Activated CD8-positive, alpha-beta T cell treated with anti-CD3 and anti-CD28 coated beads for 36 hours (primary cell): ENCODE measurements around the gene PRPS1. TPM values are rescaled to one million over a fixed set of nuclear protein-coding genes. Genes with fewer than 3 reads are reported as not detected.

ENCODE experiments used
- ATAC-seq: fragments of 200-7000 bp; cut with Tn5 transposase; one replicate; pipeline ENCODE4 v1.10.0; 2021; ENCODE audit warnings: mild to moderate bottlenecking, moderate library complexity
- CTCF ChIA-PET: fragments of 350-600 bp; sonication (Branson Sonifier 250); formaldehyde crosslinking; loops from one replicate; lab custom pipeline; 2021; ENCODE audit warnings: antibody characterized with exemption; lab: Charles Lee
- POLR2A ChIA-PET: fragments of 350-600 bp; sonication (Branson Sonifier 250); formaldehyde crosslinking; loops from one replicate; lab custom pipeline; 2021; ENCODE audit warnings: antibody characterized with exemption; lab: Charles Lee
- DNase-seq: peaks from one replicate; pipeline ENCODE4 v3.0.0-alpha.2; 2020
- H3K27ac Mint-ChIP-seq: one replicate; pipeline ENCODE4 v1.8.0; 2021; ENCODE audit warnings: mild to moderate bottlenecking, mixed read lengths
- H3K27me3 Mint-ChIP-seq: one replicate; pipeline ENCODE4 v1.8.0; 2021; ENCODE audit warnings: mixed read lengths
- H3K36me3 Mint-ChIP-seq: one replicate; pipeline ENCODE4 v1.8.0; 2021; ENCODE audit warnings: low read depth, mixed read lengths
- H3K4me1 Mint-ChIP-seq: one replicate; pipeline ENCODE4 v1.8.0; 2021; ENCODE audit warnings: low read depth, mixed read lengths
- H3K4me3 Mint-ChIP-seq: one replicate; pipeline ENCODE4 v1.8.0; 2021; ENCODE audit warnings: mild to moderate bottlenecking, moderate library complexity, mixed read lengths
- H3K9me3 Mint-ChIP-seq: one replicate; pipeline ENCODE4 v1.8.0; 2021; ENCODE audit warnings: mixed read lengths
- intact Hi-C: fragments of 100-400 bp; cut with micrococcal nuclease; formaldehyde crosslinking; loops from one replicate; pipeline ENCODE4 v1.10.0; 2022
- total RNA-seq, 2 experiments: library from RNA; stranded (reverse); gene quantifications; one replicate each; pipeline ENCODE4 v1.2.3, GENCODE V29; 2021
- TF ChIP-seq, protein P1 (sequence below): fragments of 200-600 bp; IDR thresholded peaks from one replicate; pipeline ENCODE4 v1.8.0; 2022; ENCODE audit warnings: antibody characterized with exemption, mild to moderate bottlenecking

Gene PRPS1
- total RNA-seq, 2 experiments from 2014 or later: 122 to 131 TPM

DNA sequence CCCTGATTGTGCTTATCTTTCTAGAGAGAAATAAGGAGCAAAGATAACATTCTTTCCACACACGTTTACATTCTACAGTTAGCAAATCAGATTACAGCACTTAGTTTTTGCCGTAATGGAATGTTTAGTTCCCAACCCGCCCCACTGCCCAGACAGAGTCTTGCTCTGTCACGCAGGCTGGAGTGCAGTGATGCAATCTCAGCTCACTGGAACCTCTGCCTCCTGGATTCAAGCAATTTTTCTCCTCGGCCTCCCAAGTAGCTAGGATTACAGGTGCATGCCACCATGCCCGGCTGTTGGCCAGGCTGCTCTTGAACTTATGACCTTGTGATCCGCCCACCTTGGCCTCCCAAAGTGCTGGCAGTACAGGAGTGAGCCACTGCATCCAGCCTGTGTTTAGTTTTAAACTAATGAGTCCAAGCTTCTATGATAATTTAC is 8.4 kb upstream of the PRPS1 start:
- ChIA-PET POLR2A (no interaction called here), CTCF (no interaction called here)
- intact Hi-C loops: loop anchor here (10.0 kb wide), 1 partner anchor 85 kb away; no protein-coding TSS in a partner anchor
- Mint-ChIP-seq H3K9me3 (no peaks in the 10 kb centered on the region), H3K4me3 (no peak overlapping the region), H3K36me3 (no peaks in the 10 kb centered on the region), H3K4me1 (no peaks in the 10 kb centered on the region), H3K27me3 (no peaks in the 10 kb centered on the region), H3K27ac (no peak overlapping the region)
- DNase-seq (no peak), ATAC-seq (no peak)
- TF ChIP-seq, protein P1, sequence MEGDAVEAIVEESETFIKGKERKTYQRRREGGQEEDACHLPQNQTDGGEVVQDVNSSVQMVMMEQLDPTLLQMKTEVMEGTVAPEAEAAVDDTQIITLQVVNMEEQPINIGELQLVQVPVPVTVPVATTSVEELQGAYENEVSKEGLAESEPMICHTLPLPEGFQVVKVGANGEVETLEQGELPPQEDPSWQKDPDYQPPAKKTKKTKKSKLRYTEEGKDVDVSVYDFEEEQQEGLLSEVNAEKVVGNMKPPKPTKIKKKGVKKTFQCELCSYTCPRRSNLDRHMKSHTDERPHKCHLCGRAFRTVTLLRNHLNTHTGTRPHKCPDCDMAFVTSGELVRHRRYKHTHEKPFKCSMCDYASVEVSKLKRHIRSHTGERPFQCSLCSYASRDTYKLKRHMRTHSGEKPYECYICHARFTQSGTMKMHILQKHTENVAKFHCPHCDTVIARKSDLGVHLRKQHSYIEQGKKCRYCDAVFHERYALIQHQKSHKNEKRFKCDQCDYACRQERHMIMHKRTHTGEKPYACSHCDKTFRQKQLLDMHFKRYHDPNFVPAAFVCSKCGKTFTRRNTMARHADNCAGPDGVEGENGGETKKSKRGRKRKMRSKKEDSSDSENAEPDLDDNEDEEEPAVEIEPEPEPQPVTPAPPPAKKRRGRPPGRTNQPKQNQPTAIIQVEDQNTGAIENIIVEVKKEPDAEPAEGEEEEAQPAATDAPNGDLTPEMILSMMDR: no peak

DNA sequence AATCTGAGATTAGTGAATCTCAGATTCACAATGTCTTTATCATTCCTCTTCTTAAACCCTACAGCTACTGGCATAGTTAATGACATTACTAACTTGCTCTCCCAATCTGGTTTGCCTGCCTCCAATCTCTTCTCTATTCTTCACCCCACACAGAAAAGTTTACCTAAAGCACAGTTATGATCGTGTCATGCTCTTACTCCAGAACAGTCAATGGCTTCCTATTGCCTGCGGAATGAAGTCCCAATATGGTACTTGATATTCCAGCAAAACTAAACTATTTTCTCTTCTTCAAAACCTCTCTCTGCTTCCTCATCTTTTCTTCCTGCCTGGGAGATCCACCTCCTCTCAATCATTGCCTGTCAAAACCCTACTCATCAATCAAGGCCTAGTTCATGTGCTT is 3.4 kb upstream of the PRPS1 start:
- no peak for DNase-seq
- TF ChIP-seq, protein P1: no peak
- ATAC-seq: no peak
- no peak overlapping the region for H3K27ac Mint-ChIP-seq
- intact Hi-C loops: loop anchor here (10.0 kb wide), 1 partner anchor 90 kb away; no protein-coding TSS in a partner anchor
- peaks cover 2% of the 10 kb centered on the region for H3K36me3 Mint-ChIP-seq
- POLR2A ChIA-PET: no interaction called here
- CTCF ChIA-PET: no interaction called here
- no peaks in the 10 kb centered on the region for H3K9me3 Mint-ChIP-seq
- H3K4me3 Mint-ChIP-seq: no peak overlapping the region
- no peaks in the 10 kb centered on the region for H3K27me3 Mint-ChIP-seq
- H3K4me1 Mint-ChIP-seq: peaks cover 8% of the 10 kb centered on the region

DNA sequence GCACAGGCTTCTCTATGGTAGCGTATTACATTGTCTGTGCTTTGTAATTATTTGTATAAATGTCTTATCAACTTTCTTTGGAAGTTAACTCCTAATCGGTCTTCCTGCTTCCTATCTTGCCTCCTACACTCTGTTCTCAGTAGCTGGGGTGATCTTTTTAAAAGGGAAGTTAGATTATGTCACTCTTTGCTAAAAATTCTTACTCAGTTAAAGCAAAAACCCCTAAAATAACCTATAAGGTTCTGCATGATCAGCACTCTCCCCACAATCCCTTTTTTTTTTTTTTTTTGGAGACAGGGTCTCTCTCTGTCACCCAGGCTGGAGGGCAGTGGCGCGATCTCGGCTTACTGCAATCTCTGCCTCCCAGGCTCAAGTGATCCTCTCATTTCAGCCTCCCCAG is 2.6 kb upstream of the PRPS1 start:
- ATAC-seq (no peak), DNase-seq (no peak)
- Mint-ChIP-seq H3K27me3 (no peaks in the 10 kb centered on the region), H3K27ac (no peak overlapping the region), H3K36me3 (peaks cover 3% of the 10 kb centered on the region), H3K9me3 (no peaks in the 10 kb centered on the region), H3K4me3 (no peak overlapping the region), H3K4me1 (peaks cover 12% of the 10 kb centered on the region)
- TF ChIP-seq, protein P1: no peak
- ChIA-PET CTCF (interaction anchor here (1.0 kb wide), 1 partner anchor 93 kb away, joined by 3 read pairs; no protein-coding TSS in a partner anchor), POLR2A (no interaction called here)
- intact Hi-C loops: loop anchor here (10.0 kb wide), 1 partner anchor 91 kb away; no protein-coding TSS in a partner anchor

DNA sequence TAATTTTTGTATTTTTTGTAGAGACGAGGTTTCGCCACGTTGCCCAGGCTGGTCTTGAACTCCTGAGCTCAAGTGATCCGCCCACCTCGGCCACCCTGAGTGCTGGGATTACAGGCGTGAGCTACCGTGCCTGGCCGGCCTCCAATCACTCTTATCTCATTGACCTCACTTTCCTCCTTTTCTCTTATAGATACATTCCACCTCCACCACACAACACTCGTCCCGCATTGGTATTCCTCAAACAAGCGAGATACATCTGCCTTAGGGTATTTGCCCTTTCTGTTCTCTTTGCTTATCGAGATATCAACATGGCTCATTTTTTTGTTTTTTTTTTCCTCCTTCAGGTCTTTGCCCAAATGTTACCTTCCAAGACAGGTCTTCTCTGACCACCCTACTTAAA is 1.8 kb upstream of the PRPS1 start:
- H3K4me1 Mint-ChIP-seq: peaks cover 13% of the 10 kb centered on the region
- CTCF ChIA-PET: interaction anchor here (1.0 kb wide), 1 partner anchor 92 kb away, joined by 3 read pairs; no protein-coding TSS in a partner anchor
- no peak overlapping the region for H3K27ac Mint-ChIP-seq

DNA sequence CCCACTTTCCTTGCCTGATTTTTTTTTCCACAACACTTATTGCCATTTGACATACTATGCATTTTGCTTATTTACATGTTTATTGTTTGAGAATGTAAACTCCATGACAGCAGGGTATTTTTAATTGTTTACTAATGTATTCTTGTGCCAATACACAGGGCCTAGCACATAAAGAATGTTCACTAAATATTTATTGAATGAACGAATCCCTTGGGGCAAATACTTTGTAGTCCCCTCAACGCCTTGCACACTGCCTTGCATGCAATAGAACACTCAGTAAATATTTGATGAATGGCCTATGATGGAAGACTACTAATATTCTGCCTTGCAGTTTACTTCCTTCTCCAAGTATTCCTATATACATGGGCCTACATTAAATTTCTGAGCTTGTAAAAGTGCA is 1.4 kb upstream of the PRPS1 start:
- no peak for ATAC-seq
- Mint-ChIP-seq H3K36me3 (peaks cover 4% of the 10 kb centered on the region), H3K9me3 (no peaks in the 10 kb centered on the region), H3K4me3 (no peak overlapping the region), H3K27ac (no peak overlapping the region), H3K27me3 (no peaks in the 10 kb centered on the region), H3K4me1 (peaks cover 15% of the 10 kb centered on the region)
- DNase-seq: no peak
- ChIA-PET POLR2A (no interaction called here), CTCF (no interaction called here)
- intact Hi-C loops: loop anchor here (10.0 kb wide), 1 partner anchor 92 kb away; no protein-coding TSS in a partner anchor
- TF ChIP-seq, protein P1: no peak

More for the DNA sequence above, 1.8 kb upstream of the PRPS1 start:
- DNase-seq (no peak), ATAC-seq (no peak)
- Mint-ChIP-seq H3K36me3 (peaks cover 4% of the 10 kb centered on the region), H3K4me3 (no peak overlapping the region), H3K27me3 (no peaks in the 10 kb centered on the region), H3K9me3 (no peaks in the 10 kb centered on the region)
- TF ChIP-seq, protein P1: no peak
- intact Hi-C loops: loop anchor here (10.0 kb wide), 1 partner anchor 92 kb away; no protein-coding TSS in a partner anchor
- POLR2A ChIA-PET: no interaction called here
